HG03342 (cell line): ENCODE data around the gene BTBD9.
"Not testable (repeated sequence)": the region's sequence is repeated elsewhere in the genome, so short reads cannot be mapped to it uniquely, and the experiment has no call there.

Experiments used
- ATAC-seq: cut with Tn5 transposase; IDR thresholded peaks from one replicate; pipeline ENCODE4 v1.9.1; 2021; ENCODE audit warnings: mild to moderate bottlenecking, moderate library complexity; ENCODE audit not compliant: unreplicated experiment

The BTBD9 gene

GRCh38 chr6:38438097-38438496, 201.6 kb downstream of the BTBD9 start:
- ATAC-seq, result no peak

GRCh38 chr6:38436726-38437465, 202.8 kb downstream of the BTBD9 start:
- ATAC-seq, result no peak

- ATAC-seq, result no peak
These were observed 204.4 kb downstream of the BTBD9 start for GRCh38 chr6:38435330-38435729.

GRCh38 chr6:38434051-38434450, 205.7 kb downstream of the BTBD9 start:
- ATAC-seq, result no peak

GRCh38 chr6:38432479-38432878, 207.2 kb downstream of the BTBD9 start:
- ATAC-seq, result no peak

- ATAC-seq, result no peak
These were observed 207.7 kb downstream of the BTBD9 start for GRCh38 chr6:38432079-38432478.

GRCh38 chr6:38429546-38429945, 210.2 kb downstream of the BTBD9 start:
- ATAC-seq, result no peak

- peak; percentile 89 for ATAC-seq
These were observed 212.1 kb downstream of the BTBD9 start for GRCh38 chr6:38427492-38428210.

- not testable (repeated sequence) for ATAC-seq
These were observed 213.8 kb downstream of the BTBD9 start for GRCh38 chr6:38425788-38426488.

- ATAC-seq, result no peak
These were observed 216.0 kb downstream of the BTBD9 start for GRCh38 chr6:38423746-38424145.

GRCh38 chr6:38420207-38420606, 219.5 kb downstream of the BTBD9 start:
- no peak for ATAC-seq

GRCh38 chr6:38417521-38417920, 222.2 kb downstream of the BTBD9 start:
- no peak for ATAC-seq

- no peak for ATAC-seq
These were observed 224.3 kb downstream of the BTBD9 start for GRCh38 chr6:38415231-38416005.

GRCh38 chr6:38413102-38413800, 226.5 kb downstream of the BTBD9 start:
- no peak for ATAC-seq

- ATAC-seq, result no peak
These were observed 232.5 kb downstream of the BTBD9 start for GRCh38 chr6:38407192-38407591.

- no peak for ATAC-seq
These were observed 233.6 kb downstream of the BTBD9 start for GRCh38 chr6:38406096-38406495.

- ATAC-seq, result no peak
These were observed 234.7 kb downstream of the BTBD9 start for GRCh38 chr6:38404900-38405556.

GRCh38 chr6:38404355-38404754, 235.4 kb downstream of the BTBD9 start:
- no peak for ATAC-seq

- no peak for ATAC-seq
These were observed 236.2 kb downstream of the BTBD9 start for GRCh38 chr6:38403548-38403947.

- ATAC-seq, result no peak
These were observed 239.0 kb downstream of the BTBD9 start for GRCh38 chr6:38400764-38401163.
